BJ (cell line): ENCODE data around the gene HS2ST1. TPM values are rescaled to one million over a fixed set of nuclear protein-coding genes. Genes with fewer than 3 reads are reported as not detected.
"Not testable (repeated sequence)": the region's sequence is repeated elsewhere in the genome, so short reads cannot be mapped to it uniquely, and the experiment has no call there.

Source experiments
- CTCF ChIA-PET: fragments of 350-600 bp; formaldehyde crosslinking; extraction: SDS; loops from one replicate; lab custom pipeline; 2021; ENCODE audit warnings: antibody characterized with exemption, inconsistent platforms; lab: Yijun Ruan, JAX
- POLR2A ChIA-PET: fragments of 300-600 bp; sonication (Branson Sonifier 250); formaldehyde crosslinking; extraction: SDS; loops from one replicate; lab custom pipeline; 2021; ENCODE audit warnings: antibody characterized with exemption; lab: Charles Lee
- DNase-seq: peaks from one replicate; pipeline ENCODE4 v3.0.0-alpha.2; 2011; ENCODE audit warnings: low read depth
- H3K27me3 ChIP-seq: 2 replicates; pipeline ENCODE4 v1.6.0; 2011; ENCODE audit warnings: low read length; ENCODE audit not compliant: control insufficient read depth, insufficient read depth
- H3K36me3 ChIP-seq: 2 replicates; pipeline ENCODE4 v1.5.1; 2011; ENCODE audit warnings: low read length; ENCODE audit not compliant: control insufficient read depth, insufficient read depth
- H3K4me3 ChIP-seq: 2 replicates; pipeline ENCODE4 v1.5.1; 2011; ENCODE audit warnings: low read depth, mild to moderate bottlenecking, control low read depth, low read length
- polyA plus RNA-seq: library from polyadenylated mRNA; depleted of rRNA; stranded (reverse); fragments of >200 nt; gene quantifications from 2 replicates; pipeline ENCODE4 v1.2.3, GENCODE V29; 2011
- TF ChIP-seq, protein P1 (sequence below): IDR thresholded peaks from 2 replicates; pipeline ENCODE4 v1.5.1; 2011; ENCODE audit warnings: low read depth, mild to moderate bottlenecking, control low read depth, inconsistent platforms, low read length, moderate library complexity; ENCODE audit not compliant: insufficient read depth

HS2ST1 gene
- polyA plus RNA-seq, 1 experiment, result 5.3 TPM

GRCh38 chr1:86988835-86989234 lies 74.4 kb downstream of the HS2ST1 start:
- Histone ChIP-seq H3K36me3 (no peaks in the 10 kb centered on the region), H3K27me3 (no peaks in the 10 kb centered on the region), H3K4me3 (no peak overlapping the region)
- TF ChIP-seq, protein P1, sequence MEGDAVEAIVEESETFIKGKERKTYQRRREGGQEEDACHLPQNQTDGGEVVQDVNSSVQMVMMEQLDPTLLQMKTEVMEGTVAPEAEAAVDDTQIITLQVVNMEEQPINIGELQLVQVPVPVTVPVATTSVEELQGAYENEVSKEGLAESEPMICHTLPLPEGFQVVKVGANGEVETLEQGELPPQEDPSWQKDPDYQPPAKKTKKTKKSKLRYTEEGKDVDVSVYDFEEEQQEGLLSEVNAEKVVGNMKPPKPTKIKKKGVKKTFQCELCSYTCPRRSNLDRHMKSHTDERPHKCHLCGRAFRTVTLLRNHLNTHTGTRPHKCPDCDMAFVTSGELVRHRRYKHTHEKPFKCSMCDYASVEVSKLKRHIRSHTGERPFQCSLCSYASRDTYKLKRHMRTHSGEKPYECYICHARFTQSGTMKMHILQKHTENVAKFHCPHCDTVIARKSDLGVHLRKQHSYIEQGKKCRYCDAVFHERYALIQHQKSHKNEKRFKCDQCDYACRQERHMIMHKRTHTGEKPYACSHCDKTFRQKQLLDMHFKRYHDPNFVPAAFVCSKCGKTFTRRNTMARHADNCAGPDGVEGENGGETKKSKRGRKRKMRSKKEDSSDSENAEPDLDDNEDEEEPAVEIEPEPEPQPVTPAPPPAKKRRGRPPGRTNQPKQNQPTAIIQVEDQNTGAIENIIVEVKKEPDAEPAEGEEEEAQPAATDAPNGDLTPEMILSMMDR, result no peak
- ChIA-PET POLR2A (no interaction called here), CTCF (interaction anchor here (0.8 kb wide), 1 partner anchor 13 kb away, joined by 3 read pairs; no protein-coding TSS in a partner anchor)
- no peak for DNase-seq

DNA sequence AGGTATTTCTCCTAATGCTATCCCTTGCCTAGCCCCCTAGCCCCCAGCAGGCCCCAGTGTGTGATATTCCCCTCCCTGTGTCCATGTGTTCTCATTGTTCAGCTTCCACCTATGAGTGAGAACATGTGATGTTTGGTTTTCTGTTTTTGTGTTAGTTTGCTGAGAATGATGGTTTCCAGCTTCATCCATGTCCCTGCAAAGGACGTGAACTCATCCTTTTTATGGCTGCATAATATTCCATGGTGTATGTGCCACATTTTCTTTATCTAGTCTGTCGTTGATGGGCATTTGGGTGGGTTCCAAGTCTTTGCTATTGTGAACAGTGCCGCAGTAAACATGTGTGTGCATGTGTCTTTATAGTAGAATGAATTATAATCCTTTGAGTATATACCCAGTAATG lies 75.3 kb downstream of the HS2ST1 start:
- DNase-seq, H3K27me3 ChIP-seq, POLR2A ChIA-PET, H3K4me3 ChIP-seq, H3K36me3 ChIP-seq: not testable (repeated sequence)
- CTCF ChIA-PET, result interaction anchor here (0.7 to 0.8 kb wide), 3 partner anchors 13 to 625 kb away, joined by 3 to 4 read pairs (median 3); no protein-coding TSS in a partner anchor

DNA sequence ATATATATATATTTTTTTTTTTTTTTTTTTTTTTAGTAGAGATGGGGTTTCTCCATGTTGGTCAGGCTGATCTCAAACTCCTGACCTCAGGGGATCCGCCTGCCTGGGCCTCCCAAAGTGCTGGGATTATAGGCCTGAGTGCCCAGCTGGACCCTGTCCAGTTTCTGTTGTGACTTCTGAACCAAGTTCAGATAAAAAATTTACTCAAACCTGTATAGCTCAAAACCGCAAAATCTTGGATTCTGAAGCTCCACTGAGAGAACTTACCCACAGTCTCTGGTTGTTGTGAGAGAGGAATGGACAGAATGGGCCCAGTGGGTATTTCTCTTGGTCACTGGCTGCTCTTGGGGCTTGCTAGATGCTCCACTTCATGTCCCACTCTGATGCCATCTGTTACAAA lies 76.4 kb downstream of the HS2ST1 start:
- H3K36me3 ChIP-seq, result no peaks in the 10 kb centered on the region
- H3K27me3 ChIP-seq, result no peaks in the 10 kb centered on the region
- no peak for DNase-seq
- ChIA-PET CTCF (no interaction called here), POLR2A (no interaction called here)
- TF ChIP-seq, protein P1, result no peak
- no peak overlapping the region for H3K4me3 ChIP-seq

- CTCF ChIA-PET, result interaction anchor here (1.1 kb wide), 1 partner anchor 15 kb away, joined by 3 read pairs; no protein-coding TSS in a partner anchor
- POLR2A ChIA-PET, result no interaction called here
- no peak overlapping the region for H3K4me3 ChIP-seq
- H3K36me3 ChIP-seq, result no peaks in the 10 kb centered on the region
- no peaks in the 10 kb centered on the region for H3K27me3 ChIP-seq
- TF ChIP-seq, protein P1, result no peak
- DNase-seq, result no peak
Observed at GRCh38 chr1:86991549-86992186, 77.2 kb downstream of the HS2ST1 start.

DNA sequence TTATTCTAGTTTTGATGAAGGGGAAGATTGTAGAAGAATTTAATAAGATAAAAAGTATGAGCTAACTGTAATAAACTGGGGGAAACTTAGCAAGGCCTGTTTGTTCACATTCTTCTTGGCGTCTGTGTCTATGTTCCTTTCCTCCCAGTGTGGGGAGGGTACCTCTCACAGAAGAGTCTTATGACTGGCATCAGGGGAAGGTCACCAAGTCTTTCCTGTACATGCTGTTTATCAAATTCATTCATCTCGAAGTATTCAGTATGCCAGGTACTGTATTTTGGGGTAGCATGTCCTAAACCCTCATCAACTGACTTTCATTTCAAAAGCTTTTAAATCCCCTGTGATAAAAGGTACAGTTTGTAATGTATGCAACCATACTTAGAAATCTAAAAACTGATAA lies 78.4 kb downstream of the HS2ST1 start:
- H3K36me3 ChIP-seq, result no peaks in the 10 kb centered on the region
- TF ChIP-seq, protein P1, result no peak
- CTCF ChIA-PET, result interaction anchor here (0.6 kb wide), 1 partner anchor 9 kb away, joined by 3 read pairs; no protein-coding TSS in a partner anchor
- POLR2A ChIA-PET, result no interaction called here
- H3K27me3 ChIP-seq, result no peaks in the 10 kb centered on the region
- no peak overlapping the region for H3K4me3 ChIP-seq
- DNase-seq, result no peak
